GM12864 (cell line): Measurements from ENCODE around the gene RUNX2.

Experiments used
- DNase-seq: peaks from one replicate; pipeline ENCODE4 v3.0.0-alpha.2; 2011; ENCODE audit warnings: low read depth
- H3K4me3 ChIP-seq: 2 replicates; pipeline ENCODE4 v1.5.1; 2011; ENCODE audit warnings: mild to moderate bottlenecking, low read depth, low read length, control low read depth
- CTCF ChIP-seq: IDR thresholded peaks from 2 replicates; pipeline ENCODE4 v1.5.1; 2011; ENCODE audit warnings: low read depth, mild to moderate bottlenecking, moderate library complexity, low read length, control low read depth, inconsistent platforms; ENCODE audit errors: missing control alignments

RUNX2 gene

GRCh38 chr6:45567879-45568278 is 239.7 kb downstream of the RUNX2 start:
- DNase-seq = no peak
- no peak for TF ChIP-seq CTCF
- H3K4me3 ChIP-seq = no peak overlapping the region

- no peak for TF ChIP-seq CTCF
- H3K4me3 ChIP-seq = no peak overlapping the region
- DNase-seq = no peak
Measured at GRCh38 chr6:45568626-45569025, 240.5 kb downstream of the RUNX2 start.

DNA sequence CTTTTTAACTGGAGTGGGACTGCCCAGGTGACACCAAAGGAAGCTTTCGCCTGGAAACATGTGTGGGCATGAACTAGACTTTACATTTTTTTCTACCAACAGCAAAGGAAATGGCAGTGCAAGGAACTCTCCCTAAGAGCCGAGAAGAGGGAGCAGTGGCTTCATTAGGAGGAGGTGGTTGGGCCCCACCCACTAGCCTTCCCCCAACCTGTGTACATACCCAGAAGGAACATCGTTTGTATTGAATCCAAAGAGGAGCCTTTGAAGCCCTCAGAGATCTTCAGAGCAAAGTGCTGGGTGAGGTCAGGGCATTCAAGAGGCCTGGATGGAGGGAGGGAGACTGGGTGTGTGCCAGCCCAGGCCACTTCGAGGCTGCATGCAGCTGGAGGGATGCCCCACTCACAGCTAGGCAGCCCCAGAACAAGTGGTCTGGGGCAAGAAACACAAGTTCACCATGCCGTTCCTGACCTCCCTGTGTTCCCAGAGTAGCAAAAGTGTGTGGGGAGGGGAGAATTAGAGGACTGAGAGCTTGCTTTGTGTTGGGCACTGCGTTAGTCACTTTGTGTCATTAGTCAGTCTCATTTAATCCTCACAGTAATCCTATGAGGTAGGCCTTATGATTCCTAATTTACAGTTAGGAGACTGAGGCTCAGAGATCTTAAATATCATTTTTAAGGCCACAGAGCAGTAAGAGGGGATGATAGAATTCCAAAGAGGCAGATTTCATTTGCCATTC is 241.2 kb downstream of the RUNX2 start:
- no peak for DNase-seq
- no peak overlapping the region for H3K4me3 ChIP-seq
- TF ChIP-seq CTCF = no peak

- H3K4me3 ChIP-seq = no peak overlapping the region
- DNase-seq = no peak
- no peak for TF ChIP-seq CTCF
Measured at GRCh38 chr6:45571159-45571558, 243.0 kb downstream of the RUNX2 start.

DNA sequence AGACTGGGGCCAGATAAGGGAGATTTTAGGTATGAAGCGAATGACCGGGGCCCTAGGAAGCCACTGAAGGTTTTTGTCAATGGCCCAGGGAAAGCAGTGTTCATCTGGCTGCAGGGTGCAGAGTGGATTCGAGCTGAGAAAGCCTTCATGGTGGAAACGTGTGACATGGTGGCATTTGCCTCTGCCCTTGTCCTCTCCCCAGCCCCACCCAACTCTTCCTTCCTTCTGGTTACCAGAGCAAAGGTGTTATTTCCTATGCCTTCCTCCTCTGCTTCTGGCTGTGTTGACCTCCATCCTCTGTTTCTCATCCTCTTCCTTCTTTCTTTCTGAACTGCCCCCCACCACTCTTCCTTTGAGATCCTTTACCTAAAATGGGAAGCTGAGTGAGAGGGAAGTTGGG is 244.7 kb downstream of the RUNX2 start:
- no peak for TF ChIP-seq CTCF

DNA sequence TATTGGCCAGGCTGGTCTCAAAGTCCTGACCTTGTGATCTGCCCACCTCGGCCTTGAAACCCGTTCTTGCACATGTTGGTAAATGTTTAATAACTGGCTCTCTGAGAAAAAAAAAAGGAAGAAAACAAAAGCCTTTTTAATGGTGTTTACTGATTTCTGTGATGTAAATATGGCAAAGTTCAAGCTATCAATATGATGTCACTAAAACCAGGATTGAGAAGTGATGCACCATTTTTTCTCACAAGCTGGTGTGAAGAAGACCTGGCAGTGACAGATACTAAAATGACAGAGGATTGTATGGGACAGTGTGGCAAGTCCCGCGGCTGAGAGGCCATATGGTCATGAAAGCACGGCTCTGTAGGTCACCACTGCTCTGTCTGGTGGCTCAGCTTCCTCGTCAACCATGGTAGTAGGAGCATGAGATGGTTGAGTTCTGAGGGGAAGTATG is 245.9 kb downstream of the RUNX2 start:
- H3K4me3 ChIP-seq = no peak overlapping the region
- no peak for DNase-seq
- TF ChIP-seq CTCF = no peak

More for the DNA sequence above, 244.7 kb downstream of the RUNX2 start:
- DNase-seq = no peak
- no peak overlapping the region for H3K4me3 ChIP-seq

DNA sequence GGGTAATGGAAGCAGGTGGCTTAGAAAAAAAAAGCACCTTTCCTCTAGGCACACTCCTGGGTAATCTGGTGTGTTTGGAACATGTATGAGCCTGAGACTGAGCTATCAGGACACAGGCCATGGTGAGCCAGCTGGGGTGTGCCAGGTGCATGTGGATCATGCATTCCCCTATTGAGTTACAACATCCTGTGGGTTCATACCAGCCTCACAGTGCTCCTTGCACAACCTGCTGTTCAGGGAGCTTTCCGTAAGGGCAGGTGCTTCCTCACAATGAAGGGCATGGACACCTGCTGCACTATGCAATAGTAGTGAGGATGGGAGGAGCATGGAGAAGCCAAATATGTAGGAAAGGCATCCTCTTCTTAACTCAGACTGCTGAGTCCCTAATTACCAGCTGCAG is 246.8 kb downstream of the RUNX2 start:
- no peak for TF ChIP-seq CTCF
- H3K4me3 ChIP-seq = no peak overlapping the region
- no peak for DNase-seq
